GM06990 (cell line): Measurements from ENCODE around the gene GLP2R.

Experiments
- DNase-seq: peaks from one replicate; pipeline ENCODE4 v3.0.0-alpha.2; 2011; ENCODE audit not compliant: insufficient read length; ENCODE audit errors: extremely low read depth
- H3K27me3 ChIP-seq: replicated peaks from 2 replicates; pipeline ENCODE4 v1.6.0; 2011; ENCODE audit warnings: low read length; ENCODE audit not compliant: control insufficient read depth, insufficient read depth
- H3K36me3 ChIP-seq: 2 replicates; pipeline ENCODE4 v1.5.1; 2011; ENCODE audit warnings: low read length; ENCODE audit not compliant: control insufficient read depth, insufficient read depth
- H3K4me3 ChIP-seq: replicated peaks from 2 replicates; pipeline ENCODE4 v1.5.1; 2011; ENCODE audit warnings: low read depth, mild to moderate bottlenecking, control low read depth, low read length
- TF ChIP-seq, protein P1 (sequence below): IDR thresholded peaks from 2 replicates; pipeline ENCODE4 v1.5.1; 2011; ENCODE audit warnings: low read length, control low read depth, mild to moderate bottlenecking, inconsistent platforms; ENCODE audit not compliant: insufficient read depth, poor library complexity, severe bottlenecking

GLP2R gene

DNA sequence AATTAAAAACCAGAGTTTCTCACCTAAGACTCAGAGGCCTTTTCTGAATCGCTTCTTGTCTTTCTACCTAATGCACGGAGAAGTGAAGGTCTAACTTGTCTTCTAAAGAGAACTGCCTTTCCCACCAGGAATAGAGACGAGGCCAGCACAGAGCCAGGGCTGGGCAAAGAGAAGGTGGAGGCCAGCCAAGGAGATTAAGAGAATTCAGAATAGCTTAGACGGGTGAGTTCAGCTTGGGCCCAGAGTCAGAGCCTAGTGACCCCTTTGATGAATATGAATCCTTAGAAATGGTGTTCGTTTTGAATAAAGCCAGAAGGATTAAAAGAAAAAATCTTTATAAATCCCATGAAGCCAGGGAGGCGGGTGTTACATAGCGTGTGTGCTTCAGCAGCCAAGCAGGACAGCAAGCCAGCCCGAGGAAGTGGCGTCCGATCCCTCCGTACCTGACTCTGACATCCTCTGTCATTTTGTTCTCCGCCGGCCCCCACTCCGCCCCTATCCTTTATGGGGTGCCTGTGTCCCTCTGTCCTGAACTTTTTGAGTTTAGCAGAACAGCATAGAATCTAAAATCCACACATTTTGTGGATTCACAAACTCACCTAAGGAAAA is 11.3 kb upstream of the GLP2R start:
- Histone ChIP-seq H3K36me3 (no peaks in the 10 kb centered on the region), H3K4me3 (no peak overlapping the region), H3K27me3 (no peaks in the 10 kb centered on the region; the same call in 1 of the 2 replicates)
- TF ChIP-seq, protein P1, sequence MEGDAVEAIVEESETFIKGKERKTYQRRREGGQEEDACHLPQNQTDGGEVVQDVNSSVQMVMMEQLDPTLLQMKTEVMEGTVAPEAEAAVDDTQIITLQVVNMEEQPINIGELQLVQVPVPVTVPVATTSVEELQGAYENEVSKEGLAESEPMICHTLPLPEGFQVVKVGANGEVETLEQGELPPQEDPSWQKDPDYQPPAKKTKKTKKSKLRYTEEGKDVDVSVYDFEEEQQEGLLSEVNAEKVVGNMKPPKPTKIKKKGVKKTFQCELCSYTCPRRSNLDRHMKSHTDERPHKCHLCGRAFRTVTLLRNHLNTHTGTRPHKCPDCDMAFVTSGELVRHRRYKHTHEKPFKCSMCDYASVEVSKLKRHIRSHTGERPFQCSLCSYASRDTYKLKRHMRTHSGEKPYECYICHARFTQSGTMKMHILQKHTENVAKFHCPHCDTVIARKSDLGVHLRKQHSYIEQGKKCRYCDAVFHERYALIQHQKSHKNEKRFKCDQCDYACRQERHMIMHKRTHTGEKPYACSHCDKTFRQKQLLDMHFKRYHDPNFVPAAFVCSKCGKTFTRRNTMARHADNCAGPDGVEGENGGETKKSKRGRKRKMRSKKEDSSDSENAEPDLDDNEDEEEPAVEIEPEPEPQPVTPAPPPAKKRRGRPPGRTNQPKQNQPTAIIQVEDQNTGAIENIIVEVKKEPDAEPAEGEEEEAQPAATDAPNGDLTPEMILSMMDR: no peak
- DNase-seq: no peak

DNA sequence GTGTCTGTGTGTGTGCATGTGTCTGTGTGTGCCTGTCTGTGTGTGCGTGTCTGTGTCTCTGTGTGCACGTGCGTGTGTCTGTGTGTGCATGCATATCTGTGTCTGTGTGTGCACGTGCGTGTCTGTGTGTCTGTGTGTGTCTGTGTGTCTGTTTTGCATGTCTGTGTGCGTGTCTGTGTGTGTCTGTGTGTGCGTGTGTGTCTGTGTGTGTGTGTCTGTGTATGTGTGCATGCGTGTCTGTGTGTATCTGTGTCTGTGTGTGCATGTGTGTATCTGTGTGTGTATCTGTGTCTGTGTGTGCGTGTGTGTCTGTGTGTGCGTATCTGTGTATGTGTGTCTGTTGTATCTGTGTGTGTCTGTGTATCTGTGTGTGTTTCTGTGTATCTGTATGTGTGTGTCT is 9.3 kb upstream of the GLP2R start:
- H3K27me3 ChIP-seq: no peaks in the 10 kb centered on the region; the same call in 1 of the 2 replicates
- no peaks in the 10 kb centered on the region for H3K36me3 ChIP-seq
- no peak overlapping the region for H3K4me3 ChIP-seq
- no peak for DNase-seq
- TF ChIP-seq, protein P1: no peak

DNA sequence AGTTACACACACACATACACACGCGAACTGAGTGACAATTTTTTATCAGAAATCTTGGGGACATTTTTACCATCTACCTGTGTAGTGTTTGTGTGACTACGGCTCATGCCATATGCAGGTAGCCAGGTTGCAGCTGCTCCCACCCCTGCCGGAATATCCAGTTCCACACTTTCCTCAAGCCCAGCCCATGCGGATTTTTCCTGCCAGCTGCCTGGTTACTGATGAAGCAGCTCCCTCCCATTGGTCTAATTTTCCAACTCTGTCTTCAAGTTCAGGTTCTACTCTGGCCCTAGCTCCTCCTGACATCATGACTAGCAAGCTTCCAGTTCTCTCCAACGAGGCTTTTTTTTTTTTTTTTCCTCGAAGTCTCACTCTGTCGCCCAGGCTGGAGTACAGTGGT is 8.6 kb upstream of the GLP2R start:
- Histone ChIP-seq H3K27me3 (no peaks in the 10 kb centered on the region; the same call in 1 of the 2 replicates), H3K4me3 (no peak overlapping the region), H3K36me3 (no peaks in the 10 kb centered on the region)
- TF ChIP-seq, protein P1: no peak
- no peak for DNase-seq

DNA sequence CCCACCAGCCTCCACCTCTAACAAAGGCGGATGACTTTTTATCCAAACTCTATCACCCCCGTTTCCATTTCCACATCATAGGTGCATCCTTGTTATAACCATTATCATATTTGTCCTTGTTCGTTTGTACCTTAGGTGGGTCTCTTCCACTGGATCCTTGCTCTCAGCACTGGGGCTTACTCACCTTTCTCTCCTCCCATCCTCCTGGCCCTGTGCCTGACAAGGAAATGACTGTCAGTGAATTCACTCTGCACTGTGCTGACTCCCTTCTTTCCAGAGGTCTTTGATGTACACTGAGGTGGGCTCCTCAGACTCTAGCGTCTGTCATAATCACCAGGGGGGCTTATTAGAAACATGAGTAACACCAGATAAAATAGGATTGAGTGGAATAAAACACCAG is 7.0 kb upstream of the GLP2R start:
- TF ChIP-seq, protein P1: no peak
- no peaks in the 10 kb centered on the region; the same call in 1 of the 2 replicates for H3K27me3 ChIP-seq

DNA sequence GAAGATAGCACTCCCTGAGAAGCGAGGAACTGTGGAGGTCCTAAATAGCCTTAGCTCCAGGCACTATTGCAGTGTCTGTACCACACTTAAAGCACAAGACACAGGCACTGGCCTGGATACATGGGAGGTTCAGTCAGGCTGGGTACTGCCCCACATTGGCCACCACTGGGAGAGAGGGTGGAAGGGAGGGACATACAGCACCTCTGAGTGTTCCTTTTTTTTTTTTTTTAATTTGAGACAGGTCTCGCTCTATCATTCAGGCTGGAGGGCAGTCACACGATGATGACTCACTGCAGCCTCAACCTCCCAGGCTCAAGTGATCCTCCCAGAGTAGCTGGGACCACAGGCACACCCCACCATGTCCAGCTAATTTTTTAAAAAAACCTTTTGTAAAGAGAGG is 5.3 kb upstream of the GLP2R start:
- Histone ChIP-seq H3K36me3 (no peaks in the 10 kb centered on the region), H3K4me3 (no peak overlapping the region), H3K27me3 (no peaks in the 10 kb centered on the region; the same call in 1 of the 2 replicates)
- TF ChIP-seq, protein P1: no peak
- DNase-seq: no peak

More for the DNA sequence above, 7.0 kb upstream of the GLP2R start:
- no peaks in the 10 kb centered on the region for H3K36me3 ChIP-seq
- DNase-seq: no peak
- no peak overlapping the region for H3K4me3 ChIP-seq

DNA sequence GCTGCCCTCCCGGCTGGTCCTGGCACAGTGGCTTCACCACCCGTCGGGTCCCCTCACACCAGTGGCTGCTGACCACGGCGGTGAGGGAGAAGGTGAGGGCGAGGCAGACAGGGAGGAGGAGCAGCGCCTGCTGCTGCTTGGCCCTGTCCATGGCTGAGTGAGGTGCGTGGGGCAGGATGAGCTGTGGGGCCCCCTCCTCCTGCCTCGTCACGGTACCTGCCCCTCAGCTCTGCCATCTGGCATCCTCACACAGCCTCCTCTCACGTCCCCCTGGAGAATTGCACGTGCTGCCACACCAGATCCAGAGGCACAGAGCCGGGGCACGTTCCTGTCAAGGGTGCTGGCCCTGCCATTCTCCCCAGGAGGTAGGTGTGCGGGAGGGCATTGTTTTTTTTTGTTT is 3.8 kb upstream of the GLP2R start, which contains the start of gene GSG1L2:
GSG1L2 (minus strand) TSS at position 159 of the 400 bp plus-strand sequence; CDS start at position 151, 8 bp downstream.
- Histone ChIP-seq H3K36me3 (no peaks in the 10 kb centered on the region), H3K27me3 (no peaks in the 10 kb centered on the region; the same call in 1 of the 2 replicates), H3K4me3 (no peak within 1 kb of the TSS)
- DNase-seq: no peak
- TF ChIP-seq, protein P1: no peak
